GM18508 (cell line): ENCODE measurements around the gene UNC5A.
"Not testable (repeated sequence)": the region's sequence is repeated elsewhere in the genome, so short reads cannot be mapped to it uniquely, and the experiment has no call there.

Experiments
- ATAC-seq: cut with Tn5 transposase; IDR thresholded peaks from one replicate; pipeline ENCODE4 v1.9.1; 2021; ENCODE audit warnings: moderate number of reproducible peaks; ENCODE audit not compliant: insufficient read depth, unreplicated experiment

UNC5A gene

DNA sequence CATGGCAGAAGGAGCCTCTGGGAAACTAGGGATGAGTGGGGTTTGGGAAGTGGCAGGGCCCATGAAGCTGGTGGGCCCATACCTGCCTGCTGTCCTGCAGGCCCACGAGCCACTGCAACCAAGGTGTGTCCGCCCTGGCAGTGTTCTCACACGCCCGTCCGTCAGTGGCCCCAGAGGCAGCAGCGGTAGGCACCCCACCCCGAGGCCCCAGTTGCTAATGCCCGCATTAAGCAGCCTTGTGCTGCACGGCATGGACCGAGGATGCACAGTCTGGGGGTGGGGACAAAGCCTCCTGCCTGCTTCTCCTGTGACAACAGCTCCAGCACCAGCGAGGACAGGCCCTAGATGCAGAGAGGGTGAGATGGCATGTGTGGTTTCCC is 47.5 kb downstream of the UNC5A start:
- no peak for ATAC-seq

DNA sequence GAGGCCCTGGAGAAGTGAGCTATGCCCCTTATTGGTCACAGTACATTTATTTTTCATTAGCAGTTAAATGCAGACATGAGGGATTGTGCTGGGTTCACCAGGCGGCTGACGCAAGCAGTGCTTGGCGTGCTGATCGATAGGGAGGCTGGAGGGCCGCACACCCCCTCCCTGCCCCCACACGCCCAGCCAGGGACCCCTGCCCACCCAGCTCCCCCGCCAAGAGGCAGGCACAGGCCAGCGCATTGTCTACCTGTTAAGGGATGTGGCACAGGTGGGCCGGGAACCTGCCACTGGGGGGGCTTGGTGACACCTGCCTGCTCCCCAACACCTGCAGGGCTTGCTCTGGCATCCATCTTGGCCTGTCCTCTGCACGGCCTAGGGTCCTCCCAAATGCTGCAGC is 49.6 kb downstream of the UNC5A start:
- ATAC-seq, result no peak

DNA sequence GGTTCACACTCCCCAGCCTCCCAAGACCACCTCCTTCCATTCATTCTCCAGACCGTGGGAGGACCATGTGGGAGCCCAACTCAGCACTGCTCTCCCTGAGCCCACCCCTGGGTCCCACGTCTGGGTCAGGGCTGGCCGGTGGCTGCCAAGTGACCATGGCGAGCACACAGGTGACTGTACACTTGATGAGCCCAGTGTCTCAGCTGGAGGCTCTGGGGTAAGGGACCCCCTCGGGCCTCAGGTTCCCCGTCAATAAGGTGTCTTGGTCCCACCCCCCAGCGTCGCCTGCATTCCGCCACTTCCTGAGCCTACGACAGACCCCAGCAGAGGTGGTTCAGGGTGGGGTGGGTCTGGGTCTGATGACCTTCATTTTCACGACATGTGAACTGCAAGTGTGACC is 50.0 kb downstream of the UNC5A start:
- no peak for ATAC-seq

DNA sequence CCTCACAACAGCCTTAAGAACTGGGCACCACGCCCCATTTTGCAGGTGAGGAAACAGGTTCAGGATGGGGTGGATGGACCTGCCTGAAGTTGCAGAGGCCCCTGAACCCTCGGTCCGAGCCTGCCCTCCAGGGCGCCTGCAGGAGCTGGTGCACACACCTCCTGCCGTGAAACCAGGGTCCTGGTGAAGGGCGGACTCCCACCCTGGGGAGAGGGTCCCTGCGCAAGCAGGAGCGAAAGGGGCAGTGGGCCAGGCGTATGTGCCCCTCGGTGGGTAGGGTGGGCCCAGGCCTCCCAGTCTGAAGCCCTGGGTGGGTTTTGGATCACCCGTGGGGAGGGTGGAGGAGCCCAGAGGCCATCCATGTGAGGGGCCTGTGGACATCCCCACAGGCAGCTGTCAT is 50.9 kb downstream of the UNC5A start:
- ATAC-seq, result no peak

DNA sequence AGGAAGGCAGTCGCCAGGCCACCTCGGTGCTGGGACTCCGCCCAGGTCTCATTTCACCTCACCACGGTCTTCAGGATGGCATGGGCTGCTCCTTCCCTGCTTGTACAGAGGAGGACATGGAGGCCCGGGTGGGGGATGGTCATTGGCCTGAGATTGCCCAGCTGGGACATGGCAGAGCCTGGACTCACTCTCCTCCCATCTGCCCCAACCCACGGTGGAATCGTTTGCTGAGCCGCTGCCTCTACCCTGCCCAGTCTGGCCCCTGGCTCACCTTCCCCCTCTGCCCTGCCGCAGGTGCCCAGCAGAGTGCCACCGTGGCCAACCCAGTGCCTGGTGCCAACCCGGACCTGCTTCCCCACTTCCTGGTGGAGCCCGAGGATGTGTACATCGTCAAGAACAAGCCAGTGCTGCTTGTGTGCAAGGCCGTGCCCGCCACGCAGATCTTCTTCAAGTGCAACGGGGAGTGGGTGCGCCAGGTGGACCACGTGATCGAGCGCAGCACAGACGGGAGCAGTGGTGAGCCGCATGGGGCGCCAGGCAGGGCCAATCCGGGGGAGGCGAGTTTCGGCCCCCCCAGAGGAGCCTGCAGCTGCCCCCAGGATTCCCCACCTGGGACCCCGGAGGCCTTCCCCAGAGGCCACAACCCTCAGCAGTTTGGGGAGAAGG is 52.1 kb downstream of the UNC5A start:
- ATAC-seq, result no peak

DNA sequence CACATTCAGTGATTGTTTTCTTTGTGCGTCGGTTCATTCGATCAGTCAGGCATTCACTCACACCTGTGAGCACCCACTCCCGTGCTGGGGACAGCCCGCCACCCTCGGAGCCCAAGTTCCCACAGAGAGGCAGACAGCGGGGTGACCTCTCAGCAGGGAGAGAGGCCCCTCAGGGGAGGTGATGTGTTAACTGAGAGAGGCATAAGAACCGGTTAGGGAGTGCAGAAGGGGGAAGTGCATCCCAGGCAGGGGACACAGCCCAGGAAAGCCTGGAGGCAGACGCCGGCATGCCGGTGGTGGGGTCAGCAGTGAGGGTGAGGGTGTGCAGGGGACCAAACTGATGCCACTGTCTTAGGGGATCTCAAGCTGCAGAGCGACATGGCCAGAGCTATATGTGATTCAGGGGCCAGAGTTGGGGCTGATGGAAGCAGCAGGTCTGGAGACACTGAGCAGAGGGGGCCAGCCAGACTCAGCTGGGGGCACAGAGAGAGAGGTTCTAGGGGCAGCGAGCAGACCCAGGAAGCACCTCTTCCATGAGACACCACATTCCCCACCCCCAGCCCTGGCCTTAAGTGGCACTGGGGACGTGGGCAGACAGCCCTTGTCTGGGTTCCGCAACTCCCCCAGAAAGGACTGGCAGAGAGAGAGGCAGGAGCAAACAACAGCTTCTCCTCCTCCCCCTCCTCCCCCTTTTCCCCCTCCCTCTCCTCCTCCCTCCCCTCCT is 52.8 kb downstream of the UNC5A start:
- ATAC-seq, result no peak

DNA sequence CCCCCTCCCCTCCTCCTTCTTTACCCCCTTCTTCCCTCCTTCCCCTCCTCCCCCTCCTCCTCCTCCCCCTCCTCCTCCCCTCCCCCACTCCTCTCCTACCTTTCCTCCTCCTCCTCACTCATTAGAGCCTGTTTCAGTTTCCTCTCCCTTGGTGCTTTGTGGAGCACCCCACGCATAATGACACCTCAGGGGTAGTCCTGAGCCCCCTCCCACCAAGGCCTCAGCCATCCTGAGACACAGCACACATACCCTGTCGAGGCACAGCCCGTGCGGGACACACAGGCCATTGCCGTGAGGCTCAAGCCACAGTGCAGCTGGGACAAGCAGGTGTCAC is 53.4 kb downstream of the UNC5A start:
- ATAC-seq, result no peak

DNA sequence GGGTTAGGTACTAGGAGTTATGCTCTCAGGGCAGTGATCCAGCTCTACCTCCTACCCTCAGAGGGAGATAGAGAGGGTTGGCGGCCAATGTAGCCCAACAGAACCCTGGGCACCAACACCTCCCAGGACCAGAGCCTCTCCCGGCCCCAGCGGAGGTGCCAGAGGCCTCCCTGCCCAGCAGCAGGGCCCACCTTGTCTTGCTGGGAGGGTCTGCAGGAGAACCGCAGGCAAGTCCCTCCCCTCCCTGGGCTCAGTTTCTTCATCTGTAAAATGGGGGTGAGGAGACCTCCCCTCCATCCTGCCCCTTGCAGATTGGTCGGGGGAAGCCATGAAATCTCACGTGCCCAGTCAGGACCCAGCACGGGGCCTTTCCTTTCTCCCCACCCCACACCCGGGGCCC is 54.4 kb downstream of the UNC5A start:
- ATAC-seq, result no peak

DNA sequence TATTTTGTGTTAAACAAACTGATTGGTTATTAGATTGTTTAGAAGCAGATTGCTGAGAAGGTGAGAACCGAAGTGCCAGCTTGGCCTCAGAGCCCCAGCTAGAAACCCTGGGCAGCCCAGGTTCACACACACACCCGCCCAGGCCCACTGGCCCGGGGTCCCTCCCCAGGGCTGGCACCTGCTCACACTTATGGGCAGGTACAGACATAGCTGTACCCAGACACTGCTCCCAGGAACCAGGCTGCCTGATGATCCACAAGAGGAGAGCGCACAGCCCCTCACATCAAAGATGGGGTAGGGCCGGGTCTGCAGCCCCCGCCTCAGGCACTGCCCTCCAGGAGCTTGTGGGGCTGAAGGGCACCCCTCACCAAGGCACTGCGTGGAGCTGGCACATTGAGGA is 55.6 kb downstream of the UNC5A start:
- ATAC-seq, result no peak

DNA sequence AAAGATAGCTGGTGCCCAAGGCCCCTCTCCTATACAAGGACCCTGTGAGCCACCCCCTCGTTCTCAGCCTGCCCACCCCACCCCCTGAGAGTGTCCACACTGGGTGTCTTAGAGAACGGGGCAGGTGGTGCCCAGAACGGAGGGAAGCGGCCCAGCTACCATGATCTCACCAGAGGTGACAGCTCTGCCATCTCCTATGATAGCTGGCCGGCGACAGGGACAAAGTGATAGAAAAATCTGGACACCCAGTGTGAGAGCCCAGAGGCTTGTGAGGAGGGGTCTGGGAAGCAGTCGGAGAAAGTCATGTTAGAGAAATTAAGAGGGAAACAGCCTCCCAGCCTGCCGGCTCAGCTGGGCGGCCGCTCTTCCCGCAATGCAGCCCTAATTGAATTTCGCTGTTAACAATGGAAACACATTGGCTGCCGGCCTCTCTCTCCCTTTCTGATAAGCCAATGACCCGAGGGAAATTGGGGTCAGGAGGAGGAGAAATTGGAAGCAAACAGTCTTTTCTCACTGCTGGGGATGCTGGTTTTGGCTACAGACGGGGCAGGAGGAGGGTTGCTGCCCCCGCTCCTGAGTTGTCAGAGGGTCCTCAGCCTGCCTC is 56.5 kb downstream of the UNC5A start:
- ATAC-seq, result no peak

DNA sequence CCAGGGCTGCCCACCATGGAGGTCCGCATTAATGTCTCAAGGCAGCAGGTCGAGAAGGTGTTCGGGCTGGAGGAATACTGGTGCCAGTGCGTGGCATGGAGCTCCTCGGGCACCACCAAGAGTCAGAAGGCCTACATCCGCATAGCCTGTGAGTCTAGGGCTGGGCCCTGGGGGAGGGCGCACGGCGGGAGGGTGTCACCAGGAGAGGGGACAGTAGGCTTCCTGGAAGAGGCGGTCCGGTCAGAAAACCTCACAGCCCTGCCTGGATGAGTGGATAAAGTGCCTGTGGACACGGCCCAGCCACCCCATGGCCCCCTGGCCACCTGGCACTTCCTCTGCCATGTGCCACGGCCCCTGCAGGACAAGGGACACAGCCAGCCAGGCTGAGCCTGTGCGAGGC is 57.8 kb downstream of the UNC5A start:
- no peak for ATAC-seq

DNA sequence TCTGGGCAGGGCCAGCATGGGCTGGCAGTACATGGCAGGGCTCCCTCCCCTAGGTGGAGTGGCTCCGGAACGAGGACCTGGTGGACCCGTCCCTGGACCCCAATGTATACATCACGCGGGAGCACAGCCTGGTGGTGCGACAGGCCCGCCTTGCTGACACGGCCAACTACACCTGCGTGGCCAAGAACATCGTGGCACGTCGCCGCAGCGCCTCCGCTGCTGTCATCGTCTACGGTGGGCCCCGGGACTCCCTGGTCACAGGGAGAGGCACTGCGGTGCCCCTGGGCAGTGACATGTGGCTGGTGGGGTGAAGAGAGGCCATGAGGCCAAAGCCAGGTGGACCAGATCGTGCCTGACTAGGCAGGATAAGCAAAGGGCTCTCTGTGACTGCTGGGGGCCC is 58.4 kb downstream of the UNC5A start:
- ATAC-seq, result no peak

DNA sequence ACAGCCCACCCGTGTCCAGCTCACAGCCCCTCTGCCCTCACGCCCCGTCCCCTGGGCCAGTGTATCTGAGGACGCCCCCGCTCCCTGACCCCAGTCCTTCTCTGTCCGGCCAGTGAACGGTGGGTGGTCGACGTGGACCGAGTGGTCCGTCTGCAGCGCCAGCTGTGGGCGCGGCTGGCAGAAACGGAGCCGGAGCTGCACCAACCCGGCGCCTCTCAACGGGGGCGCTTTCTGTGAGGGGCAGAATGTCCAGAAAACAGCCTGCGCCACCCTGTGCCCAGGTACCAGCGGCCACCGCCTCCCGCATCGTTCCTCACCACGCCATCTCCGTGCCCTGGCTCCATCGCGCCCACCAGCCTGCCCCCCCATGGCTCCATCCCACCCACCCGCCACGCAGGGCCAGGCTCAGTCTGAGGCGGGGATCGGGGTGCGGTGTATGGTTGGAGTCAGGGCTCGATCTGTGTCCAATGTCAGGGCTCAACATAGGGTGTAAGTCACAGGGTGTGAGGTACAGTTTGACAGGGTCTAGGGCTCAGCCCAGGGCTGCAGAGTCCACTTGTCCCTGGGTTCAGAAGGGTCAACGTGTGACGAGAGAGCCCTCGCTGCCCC is 59.2 kb downstream of the UNC5A start:
- ATAC-seq, result no peak

DNA sequence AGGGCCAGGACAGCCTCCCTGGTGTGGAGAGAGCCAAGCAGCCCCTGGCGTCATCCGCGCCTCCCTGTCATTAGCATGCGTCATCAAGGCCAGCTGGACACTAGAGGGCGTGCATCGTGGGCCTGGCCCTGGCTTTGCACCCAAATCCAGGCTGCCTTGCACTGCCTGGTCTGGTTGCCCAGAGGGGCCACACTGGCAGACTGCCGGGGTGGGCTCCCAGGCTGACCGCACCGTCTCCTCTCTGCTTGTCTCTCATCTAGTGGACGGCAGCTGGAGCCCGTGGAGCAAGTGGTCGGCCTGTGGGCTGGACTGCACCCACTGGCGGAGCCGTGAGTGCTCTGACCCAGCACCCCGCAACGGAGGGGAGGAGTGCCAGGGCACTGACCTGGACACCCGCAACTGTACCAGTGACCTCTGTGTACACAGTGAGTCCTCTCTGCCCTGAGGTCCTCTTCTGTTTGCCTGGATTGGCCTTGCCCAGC is 59.8 kb downstream of the UNC5A start:
- ATAC-seq, result no peak

DNA sequence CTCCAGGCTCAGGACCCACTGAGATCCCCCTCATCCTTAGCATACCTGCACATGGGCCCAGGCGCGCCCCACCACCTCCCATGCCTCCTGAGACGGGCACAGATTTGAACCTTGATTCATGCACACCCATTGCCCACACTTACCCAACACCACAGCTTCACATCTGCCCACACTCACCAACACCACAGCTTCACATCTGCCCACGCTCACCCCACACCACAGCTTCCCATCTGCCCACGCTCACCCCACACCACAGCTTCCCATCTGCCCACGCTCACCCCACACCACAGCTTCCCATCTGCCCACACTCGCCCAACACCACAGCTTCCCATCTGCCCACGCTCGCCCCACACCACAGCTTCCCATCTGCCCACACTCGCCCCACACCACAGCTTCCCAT is 60.3 kb downstream of the UNC5A start:
- not testable (repeated sequence) for ATAC-seq

DNA sequence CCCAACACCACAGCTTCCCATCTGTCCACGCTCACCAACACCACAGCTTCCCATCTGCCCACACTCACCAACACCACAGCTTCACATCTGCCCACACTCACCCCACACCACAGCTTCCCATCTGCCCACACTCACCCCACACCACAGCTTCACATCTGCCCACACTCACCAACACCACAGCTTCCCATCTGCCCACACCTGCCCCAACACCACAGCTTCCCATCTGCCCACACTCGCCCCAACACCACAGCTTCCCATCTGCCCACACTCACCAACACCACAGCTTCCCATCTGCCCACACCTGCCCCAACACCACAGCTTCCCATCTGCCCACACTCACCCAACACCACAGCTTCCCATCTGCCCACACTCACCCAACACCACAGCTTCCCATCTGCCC is 62.2 kb downstream of the UNC5A start:
- ATAC-seq, result not testable (repeated sequence)

DNA sequence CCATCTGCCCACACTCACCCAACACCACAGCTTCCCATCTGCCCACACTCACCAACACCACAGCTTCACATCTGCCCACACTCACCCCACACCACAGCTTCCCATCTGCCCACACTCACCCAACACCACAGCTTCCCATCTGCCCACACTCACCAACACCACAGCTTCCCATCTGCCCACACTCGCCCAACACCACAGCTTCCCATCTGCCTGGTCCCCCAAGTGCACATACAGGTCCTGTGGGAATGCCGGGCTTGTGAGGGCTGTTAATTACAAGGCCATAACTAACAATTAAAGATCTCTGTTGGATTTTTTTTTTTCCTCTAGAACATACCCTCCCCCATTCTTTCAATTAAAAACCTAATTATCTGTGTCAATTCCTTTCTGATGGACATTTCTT is 62.7 kb downstream of the UNC5A start:
- ATAC-seq, result not testable (repeated sequence)

DNA sequence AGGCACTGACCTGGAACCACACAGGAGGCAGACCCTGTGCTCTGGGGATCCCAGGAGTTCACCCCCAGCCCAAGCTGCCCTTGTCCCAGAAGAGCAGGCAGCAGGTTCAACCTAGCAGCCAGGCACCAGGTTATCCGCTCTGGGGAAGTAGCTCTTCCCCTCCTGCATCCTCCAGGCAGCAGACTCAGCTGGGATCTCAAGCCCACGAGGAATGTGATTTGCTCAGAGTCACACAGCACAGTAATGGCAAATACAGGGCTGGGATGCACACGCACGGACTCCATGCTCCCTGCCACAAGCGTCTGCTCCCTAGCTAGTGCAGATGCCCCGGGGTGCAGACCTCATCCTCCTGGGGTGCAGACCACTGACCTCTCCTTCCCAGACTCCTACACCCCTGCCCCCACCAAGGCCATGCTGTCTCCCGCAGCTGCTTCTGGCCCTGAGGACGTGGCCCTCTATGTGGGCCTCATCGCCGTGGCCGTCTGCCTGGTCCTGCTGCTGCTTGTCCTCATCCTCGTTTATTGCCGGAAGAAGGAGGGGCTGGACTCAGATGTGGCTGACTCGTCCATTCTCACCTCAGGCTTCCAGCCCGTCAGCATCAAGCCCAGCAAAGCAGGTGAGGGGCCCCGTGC is 63.3 kb downstream of the UNC5A start:
- no peak for ATAC-seq

DNA sequence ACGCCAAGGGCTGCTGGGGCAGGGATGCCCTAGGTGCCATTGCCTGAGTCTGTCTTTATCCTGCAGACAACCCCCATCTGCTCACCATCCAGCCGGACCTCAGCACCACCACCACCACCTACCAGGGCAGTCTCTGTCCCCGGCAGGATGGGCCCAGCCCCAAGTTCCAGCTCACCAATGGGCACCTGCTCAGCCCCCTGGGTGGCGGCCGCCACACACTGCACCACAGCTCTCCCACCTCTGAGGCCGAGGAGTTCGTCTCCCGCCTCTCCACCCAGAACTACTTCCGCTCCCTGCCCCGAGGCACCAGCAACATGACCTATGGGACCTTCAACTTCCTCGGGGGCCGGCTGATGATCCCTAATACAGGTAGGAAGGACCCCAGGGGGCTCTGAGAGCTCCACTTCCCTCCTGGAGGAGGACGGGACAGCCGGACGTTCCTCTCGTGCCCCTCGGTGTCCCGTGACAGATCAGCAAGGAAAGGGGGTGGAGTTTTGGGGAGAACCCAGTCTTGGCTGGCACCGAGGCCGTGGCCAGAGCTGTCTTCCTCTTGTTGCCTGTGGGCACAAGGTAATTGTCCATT is 63.9 kb downstream of the UNC5A start:
- ATAC-seq, result no peak

DNA sequence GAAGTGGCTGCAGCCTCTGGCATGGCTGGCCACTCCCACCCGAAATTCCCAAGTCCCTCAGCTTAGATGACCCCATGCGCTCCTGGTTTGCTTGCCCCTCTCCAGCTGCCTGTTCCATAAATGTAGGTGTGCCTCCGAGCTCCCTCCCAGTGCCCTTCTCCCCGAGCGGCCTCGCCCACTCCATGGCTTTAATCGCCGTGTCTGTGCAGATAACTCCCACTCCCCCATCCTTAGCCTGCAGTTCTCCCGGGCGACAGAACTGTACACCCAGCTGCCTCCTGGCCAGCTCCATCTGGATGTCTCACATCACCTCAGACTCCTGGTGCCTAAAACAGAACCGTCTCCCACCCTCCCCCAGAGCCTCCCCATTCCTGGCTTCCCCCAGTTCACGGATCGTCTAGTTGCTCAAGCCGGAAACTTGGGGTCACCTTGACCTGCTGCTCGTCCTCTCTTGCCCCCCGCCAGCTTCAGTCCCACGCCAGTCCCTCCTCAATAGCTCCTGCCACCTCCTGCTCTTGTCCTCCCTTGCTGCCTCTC is 64.7 kb downstream of the UNC5A start:
- ATAC-seq, result no peak
